Suprapubic skin (tissue), 4 donors: ENCODE results near the gene NHLH1.

Experiments
- CTCF ChIP-seq, 2 donors: fragments of 200-600 bp in 1 of 2; fragments of 450-650 bp in 1 of 2; sonication (generic) in 1 of 2; IDR thresholded peaks; one replicate each; pipeline ENCODE4 v1.5.1; 2016 to 2019; ENCODE audit warnings: antibody characterized with exemption in 2 of 2, mild to moderate bottlenecking in 1 of 2, moderate library complexity in 1 of 2
- POLR2A ChIP-seq, 2 donors: fragments of 450-650 bp; IDR thresholded peaks; one replicate each; pipeline ENCODE4 v1.6.1; 2017; ENCODE audit warnings: antibody characterized with exemption in 2 of 2, mild to moderate bottlenecking in 2 of 2, moderate library complexity in 2 of 2
- POLR2AphosphoS5 ChIP-seq, 3 donors: sonication (generic); formaldehyde crosslinking; IDR thresholded peaks; one replicate each; pipeline ENCODE4 v1.6.1; 2017; ENCODE audit warnings: antibody characterized with exemption in 3 of 3

DNA sequence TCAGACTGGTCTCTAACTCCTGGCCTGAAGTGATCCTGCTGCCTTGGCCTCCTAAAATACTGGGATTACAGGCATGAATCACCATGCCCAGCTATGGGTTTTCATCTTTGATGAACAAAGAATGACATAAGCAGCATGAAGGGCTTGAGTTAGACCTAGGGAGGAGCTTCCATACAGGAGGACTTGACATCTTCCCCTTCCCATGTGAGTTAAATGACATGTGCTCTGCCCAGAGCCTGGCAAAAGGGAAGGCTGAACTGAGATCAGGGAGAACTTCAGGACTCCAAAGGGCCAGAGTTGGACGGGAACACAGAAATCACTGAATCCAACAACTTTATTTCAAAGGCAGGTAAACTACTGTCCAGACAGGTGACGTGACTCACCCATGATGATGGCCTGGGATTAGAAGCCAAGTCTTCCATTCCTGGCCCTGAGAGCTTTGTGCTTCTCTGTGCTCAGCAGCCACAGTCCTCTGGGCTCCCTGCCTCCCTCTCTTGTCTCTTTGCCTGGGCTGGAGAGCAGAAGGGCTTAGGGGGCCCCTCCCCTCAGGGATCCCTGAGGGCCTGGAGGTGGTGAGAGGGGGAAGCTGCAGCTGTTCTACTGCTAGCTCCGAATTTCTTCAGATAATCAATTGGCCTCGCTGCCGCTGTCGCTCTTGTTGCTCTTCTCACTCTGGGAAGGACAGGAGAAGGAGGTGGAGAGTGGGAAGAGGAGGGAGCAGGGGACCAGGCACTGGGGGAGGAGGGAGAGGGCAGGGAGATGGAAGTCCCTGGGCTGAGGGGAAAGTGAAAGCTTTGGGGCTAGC, 7.6 kb downstream of the NHLH1 start:
- no peak for TF ChIP-seq POLR2AphosphoS5 (IDR thresholded peaks at IDR 0.05)
- TF ChIP-seq CTCF (IDR thresholded peaks at IDR 0.05): no peak
- TF ChIP-seq POLR2A (IDR thresholded peaks at IDR 0.05): no peak
